Esophagus (tissue), 2 donors: ENCODE measurements around the gene MAP7. TPM values are rescaled to one million over a fixed set of nuclear protein-coding genes. Genes with fewer than 3 reads are reported as not detected.

Source experiments
- H3K27ac ChIP-seq, 2 donors: one replicate each; pipeline ENCODE4 v1.5.1; 2013; ENCODE audit warnings: low read depth in 2 of 2, mild to moderate bottlenecking in 2 of 2, inconsistent platforms in 1 of 2, low read length in 1 of 2, moderate library complexity in 1 of 2
- H3K27me3 ChIP-seq, 2 donors: one replicate each; pipeline ENCODE4 v1.6.1; 2013; ENCODE audit warnings: low read length in 2 of 2, control low read depth in 1 of 2, mild to moderate bottlenecking in 1 of 2; ENCODE audit not compliant: insufficient read depth in 2 of 2, control insufficient read depth in 1 of 2
- H3K36me3 ChIP-seq, 2 donors: one replicate each; pipeline ENCODE4 v1.6.1; 2013; ENCODE audit warnings: low read length in 1 of 2; ENCODE audit not compliant: control insufficient read depth in 2 of 2, insufficient read depth in 2 of 2
- H3K4me1 ChIP-seq, 2 donors: one replicate each; pipeline ENCODE4 v1.6.1; 2013; ENCODE audit warnings: low read length in 1 of 2; ENCODE audit not compliant: control insufficient read depth in 2 of 2, insufficient read depth in 2 of 2
- H3K4me3 ChIP-seq, 2 donors: one replicate each; pipeline ENCODE4 v1.5.1; 2013; ENCODE audit warnings: low read length in 2 of 2, mild to moderate bottlenecking in 2 of 2, low read depth in 1 of 2, moderate library complexity in 1 of 2
- H3K9me3 ChIP-seq, 2 donors: one replicate each; pipeline ENCODE4 v1.6.1; 2013; ENCODE audit warnings: mild to moderate bottlenecking in 2 of 2, low read depth in 1 of 2, low read length in 1 of 2, moderate library complexity in 1 of 2; ENCODE audit not compliant: control insufficient read depth in 2 of 2, insufficient read depth in 1 of 2
- WGBS, 2 donors: extraction: QIAGEN DNeasy Blood & Tissue Kit; methylation state at CpG; one replicate each; pipeline ENCODE4 v1.1.7; 2013; 5-methylcytosine and 5-hydroxymethylcytosine counted together
- polyA plus RNA-seq, 2 donors: library from polyadenylated mRNA; stranded (reverse); fragments of 200-250 nt; gene quantifications; one replicate each; pipeline ENCODE4 v1.2.3, GENCODE V29; 2013
- donor health status: healthy with polysubstance abuse.
- donor health status: Bipolar disorder and iron deficiency.

Gene MAP7
- polyA plus RNA-seq, 2 donors = 13.4 to 15.1 TPM

GRCh38 chr6:136337606-136338005 lies 212.6 kb downstream of the MAP7 start:
- H3K4me3 ChIP-seq = no peak overlapping the region
- H3K4me1 ChIP-seq = peaks cover 0 to 3% of the 10 kb centered on the region in 2 donors
- no peaks in the 10 kb centered on the region for H3K27me3 ChIP-seq
- H3K9me3 ChIP-seq = peaks cover 0 to 3% of the 10 kb centered on the region in 2 donors
- 85 to 88% methylated on average over 3 of the region's 3 CpGs for WGBS, 2 donors
- no peak overlapping the region for H3K27ac ChIP-seq
- H3K36me3 ChIP-seq = no peaks in the 10 kb centered on the region

GRCh38 chr6:136337121-136337520 lies 213.1 kb downstream of the MAP7 start:
- Histone ChIP-seq H3K4me1 (peaks cover 0 to 3% of the 10 kb centered on the region in 2 donors), H3K9me3 (peaks cover 0 to 3% of the 10 kb centered on the region in 2 donors), H3K36me3 (no peaks in the 10 kb centered on the region), H3K27ac (no peak overlapping the region), H3K4me3 (no peak overlapping the region), H3K27me3 (no peaks in the 10 kb centered on the region)
- WGBS, 2 donors = 60 to 66% methylated on average over 3 of the region's 3 CpGs

- H3K27me3 ChIP-seq = no peaks in the 10 kb centered on the region
- H3K4me1 ChIP-seq = peaks cover 0 to 3% of the 10 kb centered on the region in 2 donors
- peaks cover 0 to 3% of the 10 kb centered on the region in 2 donors for H3K9me3 ChIP-seq
- no peak overlapping the region for H3K4me3 ChIP-seq
- no peak overlapping the region for H3K27ac ChIP-seq
- H3K36me3 ChIP-seq = no peaks in the 10 kb centered on the region
- 73 to 74% methylated on average over 12 of the region's 12 CpGs for WGBS, 2 donors
Observed at GRCh38 chr6:136335736-136336363, 214.4 kb downstream of the MAP7 start.

GRCh38 chr6:136334853-136335252 lies 215.4 kb downstream of the MAP7 start:
- H3K4me1 ChIP-seq = peaks cover 0 to 3% of the 10 kb centered on the region in 2 donors
- H3K36me3 ChIP-seq = no peaks in the 10 kb centered on the region
- H3K27me3 ChIP-seq = no peaks in the 10 kb centered on the region
- H3K27ac ChIP-seq = no peak overlapping the region
- peaks cover 0 to 3% of the 10 kb centered on the region in 2 donors for H3K9me3 ChIP-seq
- no peak overlapping the region for H3K4me3 ChIP-seq
- 74 to 84% methylated on average over 9 of the region's 9 CpGs for WGBS, 2 donors

- no peak overlapping the region for H3K4me3 ChIP-seq
- H3K27me3 ChIP-seq = no peaks in the 10 kb centered on the region
- H3K9me3 ChIP-seq = peaks cover 0 to 3% of the 10 kb centered on the region in 2 donors
- H3K36me3 ChIP-seq = no peaks in the 10 kb centered on the region
- peaks cover 0 to 3% of the 10 kb centered on the region in 2 donors for H3K4me1 ChIP-seq
- H3K27ac ChIP-seq = no peak overlapping the region
- WGBS, 2 donors = 87 to 89% methylated on average over 13 of the region's 13 CpGs
Observed at GRCh38 chr6:136334465-136334846, 215.8 kb downstream of the MAP7 start.

GRCh38 chr6:136333824-136334464 lies 216.3 kb downstream of the MAP7 start:
- H3K9me3 ChIP-seq = peaks cover 0 to 3% of the 10 kb centered on the region in 2 donors
- H3K4me1 ChIP-seq = peaks cover 0 to 3% of the 10 kb centered on the region in 2 donors
- 86 to 89% methylated on average over 11 of the region's 11 CpGs for WGBS, 2 donors
- no peak overlapping the region for H3K4me3 ChIP-seq
- H3K27ac ChIP-seq = no peak overlapping the region
- no peaks in the 10 kb centered on the region for H3K36me3 ChIP-seq
- H3K27me3 ChIP-seq = no peaks in the 10 kb centered on the region

- Histone ChIP-seq H3K27me3 (no peaks in the 10 kb centered on the region), H3K36me3 (no peaks in the 10 kb centered on the region), H3K27ac (no peak overlapping the region), H3K4me3 (no peak overlapping the region), H3K4me1 (peaks cover 0 to 3% of the 10 kb centered on the region in 2 donors), H3K9me3 (peaks cover 0 to 3% of the 10 kb centered on the region in 2 donors)
- WGBS, 2 donors = 77 to 88% methylated on average over 1 of the region's 1 CpG
Observed at GRCh38 chr6:136331461-136331860, 218.8 kb downstream of the MAP7 start.

- Histone ChIP-seq H3K4me1 (no peaks in the 10 kb centered on the region), H3K27me3 (no peaks in the 10 kb centered on the region), H3K36me3 (no peaks in the 10 kb centered on the region), H3K4me3 (no peak overlapping the region), H3K27ac (no peak overlapping the region), H3K9me3 (peaks cover 0 to 3% of the 10 kb centered on the region in 2 donors)
- 97 to 98% methylated on average over 8 of the region's 8 CpGs for WGBS, 2 donors
Observed at GRCh38 chr6:136330634-136331033, 219.6 kb downstream of the MAP7 start.

- Histone ChIP-seq H3K36me3 (no peaks in the 10 kb centered on the region), H3K9me3 (no peaks in the 10 kb centered on the region)
Observed at GRCh38 chr6:136326038-136326553, 224.1 kb downstream of the MAP7 start.

More at GRCh38 chr6:136326038-136326553, 224.1 kb downstream of the MAP7 start:
- peak overlapping the region in 1 of 2 donors; percentile 60 for H3K27ac ChIP-seq
- H3K4me1 ChIP-seq = no peaks in the 10 kb centered on the region
- no peak overlapping the region for H3K4me3 ChIP-seq
- WGBS, 2 donors = 60 to 65% methylated on average over 8 of the region's 8 CpGs
- H3K27me3 ChIP-seq = no peaks in the 10 kb centered on the region
